HepG2 (cell line): ENCODE measurements around the gene TMEM120A.

Experiments
- ELF4 ChIP-seq: sonication (generic); formaldehyde crosslinking; IDR thresholded peaks from 2 replicates; pipeline ENCODE4 v1.5.0; 2020; ENCODE audit warnings: missing genetic modification reagents, mild to moderate bottlenecking, moderate library complexity, borderline replicate concordance
- HCFC1 ChIP-seq: fragments of 150-350 bp; IDR thresholded peaks from 2 replicates; pipeline ENCODE4 v1.6.1; 2014; ENCODE audit warnings: low read depth, low read length
- RBFOX2 ChIP-seq: fragments of 200-400 bp; formaldehyde crosslinking; IDR thresholded peaks from 2 replicates; pipeline ENCODE4 v1.6.1; 2017; ENCODE audit warnings: low read depth, mild to moderate bottlenecking, low read length
- SAP130 ChIP-seq: IDR thresholded peaks from 2 replicates; pipeline ENCODE4 v1.6.1; 2016; ENCODE audit warnings: low read depth
- SIN3A ChIP-seq: IDR thresholded peaks from 2 replicates; pipeline ENCODE4 v1.6.1; 2011; ENCODE audit warnings: low read depth, mild to moderate bottlenecking, control low read depth, low read length, borderline replicate concordance
- SP2 ChIP-seq: sonication (generic); formaldehyde crosslinking; IDR thresholded peaks from 2 replicates; pipeline ENCODE4 v1.5.1; 2020; ENCODE audit warnings: mild to moderate bottlenecking, missing genetic modification reagents
- STAT6 ChIP-seq: sonication (generic); formaldehyde crosslinking; IDR thresholded peaks from 2 replicates; pipeline ENCODE4 v1.4.0; 2020; ENCODE audit warnings: missing genetic modification reagents, mild to moderate bottlenecking, borderline replicate concordance
- TCF7L2 ChIP-seq: IDR thresholded peaks from 2 replicates; pipeline ENCODE4 v1.6.1; 2011; ENCODE audit warnings: mild to moderate bottlenecking, low read depth, low read length, moderate library complexity
- ZNF446 ChIP-seq: sonication (generic); formaldehyde crosslinking; IDR thresholded peaks from 2 replicates; pipeline ENCODE4 v1.5.0; 2020; ENCODE audit warnings: mild to moderate bottlenecking, missing genetic modification reagents
- ZNF660 ChIP-seq: sonication (generic); formaldehyde crosslinking; IDR thresholded peaks from 2 replicates; pipeline ENCODE4 v1.5.1; 2020; ENCODE audit warnings: mild to moderate bottlenecking, low read depth, missing genetic modification reagents, borderline replicate concordance
- ZNF703 ChIP-seq: sonication (generic); formaldehyde crosslinking; IDR thresholded peaks from 2 replicates; pipeline ENCODE4 v1.5.1; 2020; ENCODE audit warnings: missing genetic modification reagents, mild to moderate bottlenecking, moderate library complexity, borderline replicate concordance
- ZNF891 ChIP-seq: sonication (generic); formaldehyde crosslinking; IDR thresholded peaks from 2 replicates; pipeline ENCODE4 v1.5.0; 2020; ENCODE audit warnings: mild to moderate bottlenecking, missing genetic modification reagents

- TF ChIP-seq HCFC1 = no peak
- TF ChIP-seq ZNF703 (CRISPR knock-in tag) = no peak
- no peak for TF ChIP-seq TCF7L2
- no peak for TF ChIP-seq SP2
- TF ChIP-seq RBFOX2 = no peak
- no peak for TF ChIP-seq ZNF446
- TF ChIP-seq SAP130 (CRISPR knock-in tag) = no peak
- TF ChIP-seq SIN3A = no peak
- no peak for TF ChIP-seq ZNF891 (CRISPR knock-in tag)
- no peak for TF ChIP-seq STAT6 (CRISPR knock-in tag)
- no peak for TF ChIP-seq ZNF660 (CRISPR knock-in tag)
- no peak for TF ChIP-seq ELF4 (CRISPR knock-in tag)
Observed at GRCh38 chr7:75981203-75981452, 13.3 kb downstream of the TMEM120A start.
